ENCODE data around the gene DAPK1.
"Not testable (repeated sequence)": the region's sequence is repeated elsewhere in the genome, so short reads cannot be mapped to it uniquely, and the experiment has no call there.

The DAPK1 gene

DNA sequence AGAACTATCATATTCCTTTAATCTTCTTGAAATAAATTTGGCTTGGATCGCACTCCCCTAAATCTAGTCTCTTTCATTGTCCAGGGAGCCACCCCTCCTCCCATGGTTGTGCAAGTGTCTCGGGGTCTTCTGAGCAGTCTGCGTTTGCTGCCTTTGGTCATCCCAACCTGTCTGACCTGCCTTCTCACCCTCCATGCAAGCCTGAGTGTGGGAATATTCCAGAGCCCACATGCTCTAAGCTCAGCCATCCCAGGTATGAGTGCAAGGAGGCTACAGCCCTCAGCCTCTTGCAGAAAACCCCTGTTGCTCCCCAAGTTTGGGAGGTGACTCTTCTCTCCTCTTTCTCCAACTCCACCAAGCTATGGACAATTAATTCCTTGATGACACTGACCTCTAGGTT lies 220.6 kb downstream of the DAPK1 start:
- no peak for DNase-seq

DNA sequence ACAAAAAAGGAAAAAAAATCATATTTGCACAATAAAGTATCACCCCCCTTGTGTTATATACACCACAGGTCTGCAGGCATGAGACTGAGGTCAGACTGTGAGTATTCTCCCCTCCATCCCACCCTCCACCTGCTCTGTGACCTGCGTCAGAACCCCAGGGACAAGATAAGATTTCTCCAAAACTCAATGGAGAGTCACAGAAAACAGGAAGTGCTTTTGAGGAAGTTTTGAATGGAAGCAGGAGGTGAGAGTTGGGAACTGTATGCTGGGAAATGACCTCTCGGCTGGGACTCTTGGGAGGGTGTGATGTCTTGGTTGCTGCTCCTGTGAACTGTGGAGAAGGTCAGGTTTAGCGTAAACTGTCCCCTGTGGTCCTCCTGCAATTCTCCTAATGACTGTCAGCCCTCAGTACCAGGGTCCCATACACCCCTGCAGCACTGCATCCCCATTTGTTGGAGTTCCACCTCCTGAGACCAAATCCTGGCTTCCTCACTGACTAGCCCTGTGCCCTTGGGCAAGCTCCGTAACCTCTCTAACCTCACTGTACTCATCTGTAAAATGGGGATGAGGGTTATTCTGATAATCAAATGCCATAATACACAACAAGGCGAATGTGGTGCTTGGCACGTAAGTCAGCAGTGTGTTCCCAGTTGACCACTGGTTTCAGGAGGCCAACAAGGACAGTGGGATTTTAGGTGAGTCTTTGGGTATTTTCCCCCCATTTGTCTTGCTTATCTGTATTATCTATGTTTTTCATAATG lies 221.4 kb downstream of the DAPK1 start:
- DNase-seq, result peak; percentile 43 to 66

DNA sequence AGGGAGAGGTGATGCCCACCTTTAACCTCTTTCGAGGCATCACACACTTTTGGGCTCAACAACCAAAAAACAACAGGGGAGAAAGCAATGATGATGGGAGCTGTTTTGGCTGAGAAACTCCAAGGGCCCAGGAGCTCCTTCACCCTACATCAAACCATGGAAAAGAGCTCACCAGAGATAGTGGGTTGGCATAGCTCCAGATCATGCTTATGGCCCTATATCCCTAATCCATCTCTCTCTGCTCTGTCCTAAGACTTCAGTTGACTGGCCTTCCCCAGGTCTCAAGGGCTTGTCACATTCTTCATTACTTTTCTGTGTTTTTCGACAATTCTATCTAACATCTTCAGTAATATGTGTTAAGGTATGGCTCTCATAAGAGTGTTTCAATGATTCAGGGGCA lies 222.5 kb downstream of the DAPK1 start:
- no peak for DNase-seq

DNA sequence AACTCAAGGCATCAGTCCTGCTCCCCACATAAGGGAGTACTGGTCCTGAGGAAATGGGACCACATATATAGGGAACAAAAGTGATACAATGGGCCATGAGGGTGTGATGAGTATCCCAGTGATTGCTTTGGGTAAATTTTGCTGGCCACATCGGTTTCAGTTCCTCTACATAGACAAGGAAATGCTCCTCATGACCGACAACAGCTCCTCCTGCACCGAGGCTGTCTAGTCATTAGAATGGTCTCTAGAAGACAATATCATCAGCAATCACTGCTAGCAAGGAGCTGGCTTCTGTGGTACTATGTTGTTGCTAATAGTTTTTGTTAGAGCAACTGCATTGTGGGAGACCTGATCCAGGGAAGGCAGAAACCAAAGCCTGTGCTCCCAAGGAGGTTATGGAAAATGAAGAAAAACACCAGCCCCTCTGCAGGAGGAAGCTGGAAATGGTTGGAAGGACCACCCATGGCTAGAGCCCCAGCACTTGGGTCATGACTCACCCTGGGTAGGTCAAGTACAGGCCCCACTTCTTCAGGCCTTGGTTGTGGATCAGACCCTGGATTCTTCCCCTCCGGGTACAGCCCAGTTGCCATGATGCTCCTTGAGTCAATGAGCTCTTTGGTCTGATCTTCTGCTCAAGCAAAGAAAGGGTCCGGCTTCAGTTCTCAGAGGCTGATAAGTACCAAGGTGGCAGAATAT lies 224.9 kb downstream of the DAPK1 start:
- DNase-seq, result peak; percentile 94 to 96

DNA sequence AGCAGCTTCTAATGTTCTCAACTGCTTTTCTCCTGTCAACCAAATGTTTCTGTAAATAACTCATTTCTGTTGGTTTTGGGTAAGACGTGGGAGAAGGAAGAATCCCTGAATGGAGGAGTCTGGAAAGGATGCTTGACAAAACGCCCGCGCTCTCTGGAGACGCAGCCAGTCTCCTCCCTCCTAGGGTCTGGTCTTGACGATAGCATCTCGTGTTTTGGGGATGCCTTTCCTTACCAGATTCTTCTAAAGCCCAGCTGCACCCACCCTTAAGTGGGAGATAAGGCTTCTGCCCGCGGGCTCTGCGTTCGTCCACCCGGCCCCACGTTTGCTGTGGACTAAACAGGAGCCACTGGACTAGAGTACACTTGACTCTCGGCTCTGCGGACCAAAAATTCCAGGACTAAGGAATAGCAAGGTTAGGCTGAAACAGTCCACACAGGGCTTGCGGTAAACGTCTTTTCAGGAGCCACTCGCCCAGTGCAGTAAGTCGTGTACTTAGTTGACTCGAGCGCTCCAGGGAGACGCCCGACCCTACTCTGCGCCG lies 227.8 kb downstream of the DAPK1 start:
- no peak for DNase-seq

DNA sequence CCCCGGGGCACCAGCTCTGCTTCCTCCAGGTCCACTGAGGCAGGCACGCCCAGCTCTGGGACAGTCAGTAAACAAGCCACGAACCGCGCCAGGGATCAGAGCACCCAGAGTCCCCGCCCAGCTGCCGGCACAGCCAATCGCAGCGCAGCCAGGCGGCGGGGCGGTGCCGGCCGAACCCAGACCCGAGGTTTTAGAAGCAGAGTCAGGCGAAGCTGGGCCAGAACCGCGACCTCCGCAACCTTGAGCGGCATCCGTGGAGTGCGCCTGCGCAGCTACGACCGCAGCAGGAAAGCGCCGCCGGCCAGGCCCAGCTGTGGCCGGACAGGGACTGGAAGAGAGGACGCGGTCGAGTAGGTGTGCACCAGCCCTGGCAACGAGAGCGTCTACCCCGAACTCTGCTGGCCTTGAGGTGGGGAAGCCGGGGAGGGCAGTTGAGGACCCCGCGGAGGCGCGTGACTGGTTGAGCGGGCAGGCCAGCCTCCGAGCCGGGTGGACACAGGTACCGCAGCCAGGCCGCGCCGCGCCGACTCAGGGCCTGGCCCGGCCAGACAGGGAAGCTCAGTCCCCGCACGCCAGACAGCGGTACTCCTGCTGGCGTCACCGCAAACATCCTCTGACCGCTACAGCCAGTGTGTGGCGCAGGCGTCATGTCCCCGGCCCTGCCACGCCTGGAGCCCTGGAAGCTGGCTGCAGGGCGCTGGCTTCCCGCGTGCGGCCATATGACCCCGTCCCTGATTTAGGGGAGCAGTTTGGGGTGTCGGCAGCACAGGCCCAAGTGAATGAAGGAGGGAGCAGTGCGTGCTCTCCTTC lies 228.4 kb downstream of the DAPK1 start, which contains the start of gene CTSL:
CTSL (plus strand) TSS at position 220 of the 810 bp plus-strand sequence. CDS start 1,485 bp downstream, outside the sequence.
- DNase-seq, result peak; percentile 75 to 88

DNA sequence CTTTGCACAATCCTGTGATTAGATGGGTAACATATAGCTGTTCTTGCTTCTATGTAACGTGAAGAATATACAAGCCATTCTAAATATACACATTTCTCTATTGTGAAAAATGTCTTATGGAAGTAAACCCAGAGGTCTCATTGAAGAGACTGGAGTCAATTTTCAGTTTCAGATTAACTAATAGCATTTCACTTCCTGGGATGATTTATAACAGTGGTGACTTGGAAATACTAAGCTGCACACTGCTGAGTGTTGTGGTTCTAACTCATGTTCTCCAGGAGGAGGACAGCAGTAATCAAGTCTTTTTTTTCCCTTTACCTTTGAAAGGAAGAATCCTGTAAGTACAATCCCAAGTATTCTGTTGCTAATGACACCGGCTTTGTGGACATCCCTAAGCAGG lies 231.6 kb downstream of the DAPK1 start:
- DNase-seq, result no peak

DNA sequence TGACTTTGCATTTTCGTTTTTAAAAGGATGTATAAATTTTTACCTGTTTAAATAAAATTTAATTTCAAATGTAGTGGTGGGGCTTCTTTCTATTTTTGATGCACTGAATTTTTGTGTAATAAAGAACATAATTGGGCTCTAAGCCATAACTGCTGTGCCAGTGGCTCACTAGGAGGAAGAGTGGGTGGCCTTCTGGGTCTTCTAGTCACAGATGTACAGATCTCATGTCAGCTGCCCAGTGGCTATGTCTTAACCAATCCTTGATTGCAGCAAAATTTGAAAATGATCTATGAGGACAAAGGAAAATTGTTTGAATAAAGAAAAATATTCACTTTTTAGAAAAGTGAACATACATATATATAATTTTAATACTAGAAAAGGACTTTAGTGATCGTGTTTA lies 233.7 kb downstream of the DAPK1 start:
- DNase-seq, result peak; percentile 30 to 54

DNA sequence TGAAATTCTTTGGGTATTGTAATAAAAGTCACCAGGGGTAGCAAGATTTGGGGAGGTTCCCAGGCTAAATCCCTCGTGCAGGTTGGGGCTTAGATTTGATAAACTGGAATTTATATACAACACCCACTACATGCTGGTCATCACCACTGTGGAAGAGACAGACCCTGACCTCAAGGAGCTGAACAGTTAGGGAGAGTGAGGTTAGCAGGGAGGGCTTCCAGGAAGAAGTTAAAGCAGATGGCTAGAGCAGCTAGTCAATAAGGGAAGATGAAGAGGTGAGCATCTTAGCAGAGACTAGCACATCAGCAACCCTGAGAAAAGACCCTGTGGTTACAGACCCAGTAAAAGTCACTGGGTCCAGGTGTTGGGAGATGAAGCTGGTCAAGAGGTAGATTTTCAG lies 234.7 kb downstream of the DAPK1 start:
- DNase-seq, result no peak

DNA sequence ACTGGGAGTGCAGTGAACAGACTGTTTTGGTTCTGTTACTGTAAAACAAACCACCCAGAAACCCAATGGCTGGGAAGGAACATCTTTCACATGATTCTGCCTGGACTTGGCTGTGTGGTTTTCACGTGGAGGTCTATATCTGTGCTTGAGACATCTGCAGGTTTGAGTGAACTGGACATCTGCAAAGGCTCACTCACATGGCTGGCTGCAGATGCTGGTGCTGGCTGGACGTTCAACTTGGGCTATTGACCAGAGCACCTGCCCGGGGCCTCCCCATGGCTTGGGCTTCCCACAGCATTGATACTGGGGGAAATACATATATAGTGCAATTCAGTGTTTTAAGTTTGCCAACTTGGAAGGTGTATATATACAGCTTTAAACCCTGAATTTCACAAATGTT lies 235.1 kb downstream of the DAPK1 start:
- DNase-seq, result no peak

DNA sequence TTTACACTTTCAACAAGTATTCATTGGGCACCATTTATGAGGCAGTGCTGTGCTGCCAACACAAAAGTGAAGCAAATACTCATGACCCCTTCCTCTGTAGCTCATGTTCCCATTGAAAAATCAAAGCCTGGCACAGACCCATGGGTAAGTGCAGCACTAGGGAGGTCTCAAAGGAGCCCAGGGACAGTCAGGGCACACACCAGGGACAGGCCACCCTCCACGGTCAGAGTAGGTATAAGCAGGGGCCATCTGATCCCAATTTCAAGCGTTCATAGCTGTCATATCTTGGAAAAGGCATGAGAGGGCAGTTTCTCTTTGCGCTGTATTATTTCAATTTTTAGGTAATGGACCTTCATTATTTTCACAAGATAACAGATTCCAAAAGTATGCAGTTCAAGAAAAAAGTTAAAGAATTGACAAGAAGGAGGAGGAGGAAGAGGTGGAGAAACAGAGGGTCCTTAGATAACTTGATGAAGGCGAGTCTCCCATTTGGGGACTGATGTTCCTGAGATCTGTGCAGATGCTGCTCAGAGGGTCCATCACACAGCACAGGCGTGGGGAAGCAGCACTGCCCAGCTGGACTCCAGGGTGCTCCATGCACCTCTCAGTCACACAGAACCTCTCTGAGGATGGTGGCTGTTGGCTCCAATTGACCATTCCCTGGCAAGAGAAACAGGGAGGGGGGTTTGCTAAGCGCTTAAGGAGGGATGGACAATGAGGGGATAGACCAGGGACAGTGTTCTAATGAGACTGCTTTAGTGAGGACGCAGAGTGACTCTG lies 235.8 kb downstream of the DAPK1 start:
- DNase-seq, result no peak

DNA sequence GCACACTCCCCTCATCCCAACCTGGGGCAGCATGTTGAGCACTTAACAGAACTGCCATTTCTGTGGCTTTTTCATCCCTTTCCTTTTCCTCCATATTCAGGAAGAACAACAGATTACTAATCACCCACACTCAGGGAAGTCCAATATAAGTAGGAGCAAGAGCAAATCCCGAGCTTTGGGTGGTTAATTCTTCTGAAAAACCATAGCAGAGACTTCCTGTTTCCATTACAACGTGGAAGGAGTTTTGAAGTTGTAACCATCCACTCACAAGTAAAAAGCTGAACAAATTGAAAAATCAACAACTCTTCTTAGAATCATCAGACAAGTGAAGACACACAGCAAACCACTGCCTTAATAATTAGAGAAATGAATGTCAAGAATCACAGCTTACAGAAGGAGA lies 236.4 kb downstream of the DAPK1 start:
- peak; percentile 24 to 39 for DNase-seq

DNA sequence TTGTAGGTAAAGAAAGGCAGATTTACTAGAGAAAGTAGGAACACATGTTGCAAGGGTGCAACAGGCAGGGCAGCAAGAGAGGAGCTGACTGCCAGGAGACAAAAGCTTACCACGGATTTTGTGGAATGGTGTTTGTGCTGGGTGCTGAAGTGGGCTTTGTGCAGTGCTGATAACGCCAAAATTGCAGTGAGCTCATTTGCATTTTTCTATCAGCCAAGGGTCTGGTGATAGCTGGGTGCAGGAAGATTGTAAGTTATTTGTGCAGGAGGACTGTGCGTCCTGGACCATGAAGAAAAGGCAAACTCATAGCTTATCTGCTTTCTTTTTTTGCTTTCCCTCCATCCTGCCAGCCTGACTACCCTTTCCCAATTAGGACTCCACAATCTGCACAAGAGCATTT lies 241.9 kb downstream of the DAPK1 start:
- DNase-seq, result no peak

DNA sequence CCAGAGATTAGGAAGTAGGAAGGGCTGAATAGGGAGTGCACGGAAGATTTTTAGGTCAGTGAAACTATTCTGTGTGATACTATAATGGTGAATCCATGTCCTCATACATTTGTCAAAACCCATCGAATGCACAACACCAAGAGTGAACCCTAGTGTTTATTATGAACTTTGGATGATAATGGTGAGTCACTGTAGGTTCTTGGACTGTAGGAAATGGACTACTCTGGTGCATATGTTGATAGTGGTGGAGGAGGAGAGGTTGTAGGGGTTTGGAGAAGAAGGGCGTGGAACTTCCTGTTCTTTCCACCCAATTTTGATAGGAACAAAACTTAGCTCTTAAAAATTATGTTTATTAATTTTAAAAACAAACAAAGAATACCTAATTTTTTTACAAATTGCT lies 242.5 kb downstream of the DAPK1 start:
- no peak for DNase-seq

DNA sequence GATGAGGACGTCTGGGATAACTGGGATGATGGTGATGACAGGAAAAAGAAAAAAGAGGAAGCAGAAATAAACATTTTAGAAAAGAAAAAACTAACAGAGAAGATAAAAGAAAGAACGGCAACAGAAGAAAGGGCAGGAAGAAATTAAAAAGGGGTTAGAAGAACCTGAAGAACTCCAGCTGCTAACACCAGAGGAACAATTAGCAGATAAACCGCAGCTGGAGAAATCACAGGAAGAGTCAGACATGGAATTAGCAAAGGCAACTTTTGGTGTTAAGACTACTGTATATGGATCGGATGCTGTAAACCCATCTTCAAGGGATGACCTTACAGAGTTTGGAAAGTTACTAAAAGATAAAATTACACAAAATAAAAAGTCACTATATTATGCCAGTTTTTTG lies 243.7 kb downstream of the DAPK1 start:
- DNase-seq, result no peak

DNA sequence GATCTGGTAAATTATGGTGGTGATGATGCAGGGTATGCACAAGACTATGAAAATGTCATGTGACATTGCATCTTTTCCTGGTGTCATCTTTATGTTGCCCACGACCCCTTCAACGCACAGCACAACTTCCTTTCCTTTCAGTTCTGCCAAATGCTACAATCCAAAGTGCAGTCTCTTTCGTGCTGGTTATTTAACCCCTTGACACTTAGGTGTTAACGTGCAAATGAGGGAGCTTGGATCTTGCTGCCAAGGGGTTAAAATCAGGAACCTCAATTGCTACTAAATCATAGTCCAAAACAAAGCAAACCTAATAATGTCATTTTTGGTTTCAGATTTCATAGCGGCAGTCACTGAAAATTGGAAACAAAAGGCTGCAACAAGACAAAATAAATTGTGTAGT lies 244.2 kb downstream of the DAPK1 start:
- DNase-seq, result no peak

DNA sequence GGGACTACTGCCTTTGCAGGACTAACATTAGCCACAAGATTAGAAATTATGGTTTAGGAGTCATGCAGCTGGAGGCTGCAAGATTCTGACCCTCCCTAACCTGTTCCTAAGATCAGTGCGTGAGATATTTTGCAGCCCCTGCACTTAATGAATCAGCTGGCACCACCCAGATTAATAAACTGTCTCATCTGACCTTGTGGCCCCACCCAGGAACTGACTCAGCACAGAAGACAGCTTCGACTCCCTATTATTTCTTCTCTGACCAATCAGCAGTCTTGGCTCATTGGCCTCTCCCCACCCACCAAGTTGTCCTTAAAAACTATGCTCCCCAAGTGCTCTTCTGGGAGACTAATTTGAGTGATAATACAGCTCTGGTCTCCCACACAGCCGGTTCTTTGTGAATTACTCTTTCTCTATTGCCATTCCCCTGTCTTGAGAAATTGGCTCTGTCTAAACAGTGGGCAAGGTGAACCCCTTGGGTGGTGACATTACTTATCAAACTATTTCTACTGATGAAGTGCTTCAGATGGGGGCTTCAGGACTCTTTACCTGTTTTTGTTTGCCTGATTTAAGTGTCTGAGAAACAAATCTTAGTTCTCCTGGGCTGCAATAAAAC lies 245.3 kb downstream of the DAPK1 start:
- no peak for DNase-seq

DNA sequence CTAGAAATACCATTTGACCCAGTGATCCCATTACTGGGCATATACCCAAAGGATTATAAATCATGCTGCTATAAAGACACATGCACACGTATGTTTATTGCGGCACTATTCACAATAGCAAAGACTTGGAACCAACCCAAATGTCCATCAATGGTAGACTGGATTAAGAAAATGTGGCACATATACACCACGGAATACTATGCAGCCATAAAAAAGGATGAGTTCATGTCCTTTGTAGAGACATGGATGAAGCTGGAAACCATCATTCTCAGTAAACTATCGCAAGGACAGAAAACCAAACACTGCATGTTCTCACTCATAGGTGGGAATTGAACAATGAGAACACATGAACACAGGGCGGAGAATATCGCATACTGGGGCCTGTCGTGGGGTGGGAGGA lies 246.6 kb downstream of the DAPK1 start:
- not testable (repeated sequence) for DNase-seq

DNA sequence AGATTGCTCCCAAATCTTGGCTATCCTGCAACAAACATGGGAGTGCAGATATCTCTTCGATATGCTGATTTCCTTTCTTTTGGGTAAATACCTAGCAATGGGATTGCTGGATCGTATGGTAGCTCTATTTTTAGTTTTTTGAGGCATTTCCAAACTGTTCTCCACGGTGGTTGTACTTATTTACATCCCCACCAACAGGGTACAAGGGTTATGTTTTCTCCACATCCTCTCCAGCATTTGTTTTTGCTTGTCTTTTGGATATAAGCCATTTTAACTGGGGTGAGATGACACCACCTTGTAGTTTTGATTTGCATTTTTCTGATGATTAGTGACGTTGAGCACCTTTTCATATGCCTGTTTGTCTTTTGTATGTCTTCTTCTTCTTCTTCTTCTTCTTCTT lies 248.5 kb downstream of the DAPK1 start:
- DNase-seq, result no peak

DNA sequence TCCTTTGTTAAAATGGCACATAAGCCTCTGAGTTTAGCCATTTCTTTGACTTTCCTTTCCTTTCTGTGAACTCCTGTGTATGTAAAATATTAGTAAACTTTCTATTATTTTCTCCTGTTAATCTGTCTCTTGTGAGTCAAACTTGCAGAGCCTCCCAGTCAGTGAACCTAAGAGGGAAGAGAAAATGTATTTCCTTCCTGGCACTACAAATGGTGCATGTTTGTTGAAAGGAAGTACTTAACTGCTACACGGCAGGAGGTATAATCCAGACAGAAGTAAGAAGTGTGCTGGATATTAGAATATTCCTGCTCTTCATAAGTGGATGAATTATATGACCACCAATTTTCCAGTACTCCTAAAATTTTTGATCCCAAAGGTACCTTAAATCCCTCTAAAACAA lies 251.2 kb downstream of the DAPK1 start:
- no peak for DNase-seq

DNA sequence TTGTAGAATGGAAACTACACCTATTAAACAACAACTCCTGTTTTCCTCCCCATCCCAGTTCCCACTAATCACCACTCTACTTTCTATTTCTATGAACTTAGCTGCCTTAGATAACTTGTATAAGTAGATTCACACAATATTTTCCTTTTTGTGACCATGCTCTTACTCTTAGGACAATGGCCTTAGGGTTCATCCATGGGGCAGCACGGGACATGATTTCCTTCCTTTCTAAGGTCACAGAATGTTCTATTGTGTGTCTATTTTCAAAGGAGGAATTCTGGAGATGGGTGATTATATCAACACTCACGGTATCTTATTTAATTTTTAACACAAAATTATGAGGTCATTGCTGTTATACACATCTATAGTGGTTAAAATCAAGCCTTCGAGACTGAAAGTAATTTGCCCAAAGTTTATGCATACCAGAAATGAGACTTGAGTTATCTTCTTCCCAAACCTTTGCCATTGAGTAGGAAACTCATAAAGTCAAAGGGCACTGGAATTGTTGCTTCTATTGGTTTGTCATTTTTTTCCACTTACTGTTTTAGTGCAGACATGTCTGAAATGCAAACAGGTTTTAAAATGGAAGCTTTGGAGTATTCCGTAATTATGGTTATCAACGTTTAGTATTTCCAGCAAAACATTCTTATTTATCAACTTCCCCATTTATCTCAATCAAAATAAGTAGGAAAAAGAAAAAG lies 251.8 kb downstream of the DAPK1 start:
- no peak for DNase-seq

Measured in inflammatory macrophage (primary cell).